H9 (cell line): ENCODE results near the gene PLA2G12B. TPM values are rescaled to one million over a fixed set of nuclear protein-coding genes. Genes with fewer than 3 reads are reported as not detected.
"Not testable (repeated sequence)": the region's sequence is repeated elsewhere in the genome, so short reads cannot be mapped to it uniquely, and the experiment has no call there.

Experiments used
- DNase-seq: peaks from one replicate; pipeline ENCODE4 v3.0.0-alpha.2; 2017
- H2AFZ ChIP-seq: one replicate; pipeline ENCODE4 v1.6.1; 2013; ENCODE audit warnings: mild to moderate bottlenecking, low read length, control low read depth, moderate library complexity
- H2AK5ac ChIP-seq: 2 replicates; pipeline ENCODE4 v1.6.1; 2013; ENCODE audit warnings: low read length, control low read depth, mixed read lengths; ENCODE audit not compliant: insufficient read length
- H2BK120ac ChIP-seq: one replicate; pipeline ENCODE4 v1.6.1; 2013; ENCODE audit warnings: low read depth, mild to moderate bottlenecking, low read length, control low read depth, inconsistent platforms; ENCODE audit not compliant: poor library complexity, severe bottlenecking
- H2BK12ac ChIP-seq: 2 replicates; pipeline ENCODE4 v1.6.1; 2013; ENCODE audit warnings: low read length, control low read depth, mixed read lengths, low read depth; ENCODE audit not compliant: insufficient read length
- H2BK15ac ChIP-seq: 2 replicates; pipeline ENCODE4 v1.6.1; 2013; ENCODE audit warnings: low read depth, low read length, control low read depth
- H2BK20ac ChIP-seq: one replicate; pipeline ENCODE4 v1.6.1; 2013; ENCODE audit warnings: low read depth, mild to moderate bottlenecking, low read length, control low read depth, inconsistent platforms; ENCODE audit not compliant: poor library complexity, severe bottlenecking
- H2BK5ac ChIP-seq: 2 replicates; pipeline ENCODE4 v1.6.1; 2013; ENCODE audit warnings: low read length, control low read depth, mixed read lengths; ENCODE audit not compliant: insufficient read length
- H3K14ac ChIP-seq: 2 replicates; pipeline ENCODE4 v1.6.1; 2013; ENCODE audit warnings: low read length, control low read depth; ENCODE audit not compliant: insufficient read depth
- H3K18ac ChIP-seq: 2 replicates; pipeline ENCODE4 v1.6.1; 2013; ENCODE audit warnings: low read depth, mild to moderate bottlenecking, mixed read lengths, low read length, control low read depth; ENCODE audit not compliant: insufficient read length
- H3K23ac ChIP-seq: 2 replicates; pipeline ENCODE4 v1.6.1; 2013; ENCODE audit warnings: low read length, control low read depth, mixed read lengths, low read depth; ENCODE audit not compliant: insufficient read length
- H3K23me2 ChIP-seq: 2 replicates; pipeline ENCODE4 v1.6.1; 2013; ENCODE audit warnings: low read depth, mild to moderate bottlenecking, mixed read lengths, low read length, control low read depth; ENCODE audit not compliant: insufficient read length, poor library complexity, severe bottlenecking
- H3K27ac ChIP-seq: 2 replicates; pipeline ENCODE4 v1.5.1; 2013; ENCODE audit warnings: low read length, control low read depth, mixed read lengths, low read depth; ENCODE audit not compliant: insufficient read length
- H3K27me3 ChIP-seq: 2 replicates; pipeline ENCODE4 v1.6.1; 2013; ENCODE audit warnings: low read length, control low read depth, inconsistent platforms; ENCODE audit not compliant: insufficient read depth
- H3K4ac ChIP-seq: 2 replicates; pipeline ENCODE4 v1.6.1; 2013; ENCODE audit warnings: low read depth, mild to moderate bottlenecking, control low read depth, inconsistent platforms, low read length, moderate library complexity
- H3K4me1 ChIP-seq: 2 replicates; pipeline ENCODE4 v1.6.1; 2013; ENCODE audit warnings: low read length, control low read depth, inconsistent platforms; ENCODE audit not compliant: insufficient read depth
- H3K4me2 ChIP-seq: 2 replicates; pipeline ENCODE4 v1.6.1; 2013; ENCODE audit warnings: low read length, control low read depth, mixed read lengths; ENCODE audit not compliant: insufficient read length, insufficient read depth
- H3K56ac ChIP-seq: 2 replicates; pipeline ENCODE4 v1.6.1; 2013; ENCODE audit warnings: low read depth, mild to moderate bottlenecking, mixed read lengths, low read length, control low read depth; ENCODE audit not compliant: insufficient read length
- H3K79me1 ChIP-seq: 2 replicates; pipeline ENCODE4 v1.6.1; 2013; ENCODE audit warnings: low read depth, mild to moderate bottlenecking, moderate library complexity, low read length, control low read depth, inconsistent platforms; ENCODE audit not compliant: insufficient read depth, poor library complexity, severe bottlenecking
- H3K79me2 ChIP-seq: 2 replicates; pipeline ENCODE4 v1.6.1; 2013; ENCODE audit warnings: low read length, control low read depth, inconsistent platforms; ENCODE audit not compliant: insufficient read depth
- H3K9ac ChIP-seq: 2 replicates; pipeline ENCODE4 v1.6.1; 2013; ENCODE audit warnings: low read length, control low read depth, mixed read lengths; ENCODE audit not compliant: insufficient read length; ENCODE audit errors: extremely low read depth
- H3K9me3 ChIP-seq: one replicate; pipeline ENCODE4 v1.6.1; 2013; ENCODE audit warnings: low read depth, low read length, inconsistent platforms; ENCODE audit not compliant: control insufficient read depth
- H3T11ph ChIP-seq: one replicate; pipeline ENCODE4 v1.6.1; 2013; ENCODE audit warnings: mild to moderate bottlenecking, low read length, control low read depth, inconsistent platforms
- H4K20me1 ChIP-seq: one replicate; pipeline ENCODE4 v1.6.1; 2013; ENCODE audit not compliant: control insufficient read depth, insufficient read length, insufficient read depth
- H4K5ac ChIP-seq: 2 replicates; pipeline ENCODE4 v1.6.1; 2013; ENCODE audit warnings: low read depth, mild to moderate bottlenecking, mixed read lengths, low read length, control low read depth; ENCODE audit not compliant: insufficient read length
- H4K8ac ChIP-seq: replicated peaks from 2 replicates; pipeline ENCODE4 v1.6.1; 2013; ENCODE audit warnings: low read length, control low read depth, mixed read lengths, low read depth; ENCODE audit not compliant: insufficient read length
- H4K91ac ChIP-seq: 2 replicates; pipeline ENCODE4 v1.6.1; 2013; ENCODE audit warnings: low read depth, mild to moderate bottlenecking, moderate library complexity, mixed read lengths, low read length, control low read depth; ENCODE audit not compliant: insufficient read length
- H3K27ac Mint-ChIP-seq, 3 experiments: 2 replicates in 2 of 3; 3 replicates in 1 of 3; pipeline ENCODE4 v1.8.0; 2020 to 2021; ENCODE audit warnings: mixed read lengths in 3 of 3, mild to moderate bottlenecking in 1 of 3, moderate library complexity in 1 of 3
- H3K27me3 Mint-ChIP-seq: 2 replicates; pipeline ENCODE4 v1.8.0; 2021; ENCODE audit warnings: low read depth, mild to moderate bottlenecking, moderate library complexity, mixed read lengths
- H3K36me3 Mint-ChIP-seq, 3 experiments: 2 replicates in 2 of 3; 3 replicates in 1 of 3; pipeline ENCODE4 v1.8.0; 2020 to 2021; ENCODE audit warnings: low read depth in 3 of 3, mixed read lengths in 3 of 3; ENCODE audit not compliant: insufficient read depth in 1 of 3
- H3K4me1 Mint-ChIP-seq, 2 experiments: 2 replicates each; pipeline ENCODE4 v1.8.0; 2020; ENCODE audit warnings: mixed read lengths in 2 of 2
- H3K4me3 Mint-ChIP-seq, 2 experiments: 2 replicates in 1 of 2; 3 replicates in 1 of 2; pipeline ENCODE4 v1.8.0; 2020 to 2021; ENCODE audit warnings: mild to moderate bottlenecking in 2 of 2, mixed read lengths in 2 of 2, moderate library complexity in 1 of 2
- H3K9me3 Mint-ChIP-seq, 2 experiments: 2 replicates in 1 of 2; 3 replicates in 1 of 2; pipeline ENCODE4 v1.8.0; 2020; ENCODE audit warnings: mild to moderate bottlenecking in 2 of 2, mixed read lengths in 2 of 2, moderate library complexity in 1 of 2
- WGBS: extraction: QIAGEN DNeasy Blood & Tissue Kit; methylation state at CpG from one replicate; pipeline ENCODE4 v1.1.7; 2013; ENCODE audit warnings: missing lambda C conversion rate, low lambda C conversion rate, mixed read lengths; ENCODE audit not compliant: insufficient read length; ENCODE audit errors: extremely low coverage; 5-methylcytosine and 5-hydroxymethylcytosine counted together
- total RNA-seq: library from RNA; stranded (reverse); gene quantifications from 2 replicates; pipeline ENCODE4 v1.2.1, GENCODE V29; 2021
- TF ChIP-seq, protein P1 (sequence below): fragments of 200-600 bp; sonication (generic); conservative IDR thresholded peaks from 3 replicates; pipeline ENCODE4 v1.8.0; 2021; ENCODE audit warnings: antibody characterized with exemption, mild to moderate bottlenecking

The PLA2G12B gene
- total RNA-seq, 1 experiment from 2014 or later: not detected

DNA sequence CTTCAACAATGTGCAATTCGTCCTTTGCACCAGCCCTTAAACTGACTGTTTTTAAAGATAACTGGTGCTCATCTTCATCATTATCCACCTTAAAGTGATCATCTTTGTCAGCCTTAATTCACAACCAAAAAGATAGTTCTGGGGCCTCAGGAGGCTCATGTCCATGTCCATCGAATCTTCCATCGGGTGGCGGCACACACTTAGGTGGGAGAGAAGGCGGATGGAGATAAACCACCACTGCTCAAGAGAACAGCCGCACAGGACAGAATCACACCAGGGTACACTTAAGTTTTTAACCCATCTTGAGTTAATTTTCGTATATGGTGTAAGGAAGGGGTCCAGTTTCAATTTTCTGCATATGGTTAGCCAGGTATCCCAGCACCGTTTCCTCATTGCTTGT, 36.3 kb downstream of the PLA2G12B start:
- H3K27ac ChIP-seq: no peak overlapping the region
- H3K79me2 ChIP-seq: no peaks in the 10 kb centered on the region
- WGBS: no CpG with 5 or more reads among the region's 8 CpGs
- no peaks in the 10 kb centered on the region for H3K23me2 ChIP-seq
- no peak overlapping the region for H2AFZ ChIP-seq
- no peak overlapping the region for H3K56ac ChIP-seq
- no peak overlapping the region for H3K18ac ChIP-seq
- H3K23ac ChIP-seq: no peak overlapping the region
- H3T11ph ChIP-seq: no peak overlapping the region
- no peaks in the 10 kb centered on the region for H4K20me1 ChIP-seq
- no peak for DNase-seq
- H3K4me2 ChIP-seq: no peak overlapping the region
- no peak overlapping the region for H2AK5ac ChIP-seq
- TF ChIP-seq, protein P1, sequence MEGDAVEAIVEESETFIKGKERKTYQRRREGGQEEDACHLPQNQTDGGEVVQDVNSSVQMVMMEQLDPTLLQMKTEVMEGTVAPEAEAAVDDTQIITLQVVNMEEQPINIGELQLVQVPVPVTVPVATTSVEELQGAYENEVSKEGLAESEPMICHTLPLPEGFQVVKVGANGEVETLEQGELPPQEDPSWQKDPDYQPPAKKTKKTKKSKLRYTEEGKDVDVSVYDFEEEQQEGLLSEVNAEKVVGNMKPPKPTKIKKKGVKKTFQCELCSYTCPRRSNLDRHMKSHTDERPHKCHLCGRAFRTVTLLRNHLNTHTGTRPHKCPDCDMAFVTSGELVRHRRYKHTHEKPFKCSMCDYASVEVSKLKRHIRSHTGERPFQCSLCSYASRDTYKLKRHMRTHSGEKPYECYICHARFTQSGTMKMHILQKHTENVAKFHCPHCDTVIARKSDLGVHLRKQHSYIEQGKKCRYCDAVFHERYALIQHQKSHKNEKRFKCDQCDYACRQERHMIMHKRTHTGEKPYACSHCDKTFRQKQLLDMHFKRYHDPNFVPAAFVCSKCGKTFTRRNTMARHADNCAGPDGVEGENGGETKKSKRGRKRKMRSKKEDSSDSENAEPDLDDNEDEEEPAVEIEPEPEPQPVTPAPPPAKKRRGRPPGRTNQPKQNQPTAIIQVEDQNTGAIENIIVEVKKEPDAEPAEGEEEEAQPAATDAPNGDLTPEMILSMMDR: no peak
- H3K36me3 Mint-ChIP-seq: peaks cover 0 to 3% (median 0%) of the 10 kb centered on the region in 3 experiments; a peak in 3 of 7 replicates
- H3K9ac ChIP-seq: no peak overlapping the region
- peaks cover 0 to 11% of the 10 kb centered on the region in 2 experiments; a peak in 4 of 5 replicates for H3K9me3 Mint-ChIP-seq
- H2BK120ac ChIP-seq: no peak overlapping the region
- no peak overlapping the region for H3K14ac ChIP-seq
- no peak overlapping the region for H2BK15ac ChIP-seq
- no peak overlapping the region for H3K4me3 Mint-ChIP-seq
- no peak overlapping the region for H2BK12ac ChIP-seq
- H3K4me1 ChIP-seq: peaks cover 1% of the 10 kb centered on the region; the same call in 1 of the 2 replicates
- no peaks in the 10 kb centered on the region; the same call in 1 of the 2 replicates for H3K27me3 Mint-ChIP-seq
- H3K9me3 ChIP-seq: no peaks in the 10 kb centered on the region
- H4K5ac ChIP-seq: no peak overlapping the region
- no peaks in the 10 kb centered on the region for H3K27me3 ChIP-seq
- no peak overlapping the region for H2BK20ac ChIP-seq
- peaks cover under 1% of the 10 kb centered on the region in 2 experiments; a peak in 2 of 4 replicates for H3K4me1 Mint-ChIP-seq
- no peak overlapping the region for H2BK5ac ChIP-seq
- H4K8ac ChIP-seq: no peak overlapping the region
- H3K4ac ChIP-seq: no peak overlapping the region
- no peak overlapping the region for H4K91ac ChIP-seq
- H3K79me1 ChIP-seq: no peaks in the 10 kb centered on the region
- H3K27ac Mint-ChIP-seq: no peak overlapping the region

DNA sequence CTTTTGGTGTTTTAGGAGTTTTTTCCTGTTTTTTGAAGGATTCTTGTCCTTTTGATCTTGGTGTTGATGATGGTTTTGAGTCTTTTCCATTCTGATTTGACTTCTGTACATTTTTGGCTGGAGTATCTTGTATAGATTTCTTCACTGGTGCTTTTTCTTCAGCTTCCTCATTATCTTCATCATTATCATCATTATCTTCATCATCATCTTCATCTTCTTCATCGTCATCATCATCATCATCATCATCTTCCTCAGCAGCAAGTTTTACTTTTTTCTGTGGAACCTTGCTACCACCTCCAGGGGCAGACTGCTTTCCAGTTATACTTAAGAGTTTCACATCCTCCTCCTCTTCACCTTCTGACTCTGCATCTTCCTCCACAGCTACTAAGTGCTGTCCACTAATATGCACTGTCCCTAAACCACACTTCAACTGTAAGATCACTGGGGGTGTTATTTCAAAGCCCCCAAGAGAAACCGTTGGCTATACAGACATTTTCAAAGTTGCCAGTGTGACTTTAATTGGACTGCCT, 36.7 kb downstream of the PLA2G12B start:
- not testable (repeated sequence) for H2AFZ ChIP-seq, H3K56ac ChIP-seq, H3K27ac Mint-ChIP-seq, H3K23ac ChIP-seq, H3K79me2 ChIP-seq, H3K14ac ChIP-seq, H3K4ac ChIP-seq, H4K91ac ChIP-seq, H2BK20ac ChIP-seq, H3K27ac ChIP-seq, H3K9me3 ChIP-seq, H3K4me2 ChIP-seq, H2BK15ac ChIP-seq, H4K5ac ChIP-seq, H2BK12ac ChIP-seq, H3K4me3 Mint-ChIP-seq, H3K4me1 Mint-ChIP-seq, H2BK120ac ChIP-seq, H3K27me3 Mint-ChIP-seq, H4K8ac ChIP-seq, H4K20me1 ChIP-seq, H2BK5ac ChIP-seq, H3K4me1 ChIP-seq, H3K9ac ChIP-seq, H3K79me1 ChIP-seq, H3K36me3 Mint-ChIP-seq, H3K18ac ChIP-seq, H3K23me2 ChIP-seq, DNase-seq, H3T11ph ChIP-seq, H2AK5ac ChIP-seq, H3K27me3 ChIP-seq
- 100% methylated on average over 1 of the region's 2 CpGs for WGBS
- H3K9me3 Mint-ChIP-seq: peaks cover 0 to 11% of the 10 kb centered on the region in 2 experiments; a peak in 4 of 5 replicates
